Kidney (tissue), 14 donors: ENCODE results near the gene HPGD. TPM values are rescaled to one million over a fixed set of nuclear protein-coding genes. Genes with fewer than 3 reads are reported as not detected.
"Not testable (repeated sequence)": the region's sequence is repeated elsewhere in the genome, so short reads cannot be mapped to it uniquely, and the experiment has no call there.

Source experiments
- DNase-seq, 5 donors: peaks; one replicate each; pipeline ENCODE4 v3.0.0-alpha.2; 2013 to 2020
- FAIRE-seq: peaks from 2 replicates; lab custom pipeline; 2012; peaks lifted over from hg19 to GRCh38; lab: Jason Lieb, UNC
- H3K27ac ChIP-seq, 2 donors: one replicate each; pipeline ENCODE4 v1.7.0; 2013; ENCODE audit warnings: low read depth in 2 of 2, low read length in 2 of 2, inconsistent platforms in 1 of 2
- H3K27me3 ChIP-seq: one replicate; pipeline ENCODE4 v1.7.1; 2013; ENCODE audit warnings: low read length, inconsistent platforms; ENCODE audit not compliant: control insufficient read depth, insufficient read depth
- H3K36me3 ChIP-seq, 3 donors: one replicate each; pipeline versions ENCODE4 v1.7.0 to v1.7.1; 2013; ENCODE audit warnings: low read length in 3 of 3, control low read depth in 1 of 3, inconsistent platforms in 1 of 3; ENCODE audit not compliant: insufficient read depth in 3 of 3, control insufficient read depth in 2 of 3
- H3K4me1 ChIP-seq, 3 donors: one replicate each; pipeline versions ENCODE4 v1.7.0 to v1.7.1; 2013; ENCODE audit warnings: low read length in 3 of 3, inconsistent platforms in 1 of 3, low read depth in 1 of 3; ENCODE audit not compliant: control insufficient read depth in 2 of 3, insufficient read depth in 2 of 3
- H3K4me3 ChIP-seq, 3 donors: one replicate each; pipeline versions ENCODE4 v1.7.0 to v1.8.1; 2013; ENCODE audit warnings: low read length in 3 of 3, control low read depth in 1 of 3, inconsistent platforms in 1 of 3
- H3K9ac ChIP-seq, 3 donors: one replicate each; pipeline versions ENCODE4 v1.7.0 to v1.7.1; 2013; ENCODE audit warnings: low read length in 3 of 3, control low read depth in 1 of 3, inconsistent platforms in 1 of 3
- H3K9me3 ChIP-seq, 3 donors: one replicate each; pipeline versions ENCODE4 v1.7.0 to v1.7.1; 2013; ENCODE audit warnings: low read length in 3 of 3, control low read depth in 1 of 3, inconsistent platforms in 1 of 3; ENCODE audit not compliant: control insufficient read depth in 2 of 3, insufficient read depth in 1 of 3
- CTCF ChIP-seq: IDR thresholded peaks from 3 replicates; pipeline ENCODE4 v1.5.1; 2012; ENCODE audit warnings: mild to moderate bottlenecking, moderate library complexity, borderline replicate concordance; ENCODE audit not compliant: insufficient read depth; ENCODE audit errors: extremely low read depth
- intact Hi-C: fragments of 100-400 bp; cut with DNase I; formaldehyde crosslinking; loops from one replicate; pipeline ENCODE4 v1.11.1; 2022
- polyA plus RNA-seq: library from polyadenylated mRNA; stranded (reverse); fragments of 350-450 nt; fragmentation: Illumina TruSeq; extraction: RNeasy Lipid Tissue Mini Kit (QIAGEN cat#74804); gene quantifications from one replicate; pipeline ENCODE4 v1.2.3, GENCODE V29; 2014; ENCODE audit warnings: low read depth, low replicate concordance; ENCODE audit not compliant: insufficient read depth
- total RNA-seq: library from RNA; stranded (reverse); fragmentation: NEBNext Ultra II Directional; extraction: Animal tissue kit (Norgen Biotek cat#: 25700); gene quantifications from one replicate; pipeline ENCODE4 v1.2.1, GENCODE V29; 2021
- donor health status: control.
- donor health status: control.
- donor health status: control.
- donor health status: control.
- donor health status: control.
- donor health status: DM: yes; HTN: yes; CAD: no.
- donor health status: Normal renal cell carcinoma (clear cell type).

HPGD gene
- total and polyA plus RNA-seq, 2 donors from 2014 or later, result 9.4 to 42.5 TPM

GRCh38 chr4:174494146-174494545, 28.1 kb downstream of the HPGD start:
- Histone ChIP-seq H3K9ac (no peak overlapping the region), H3K4me1 (peaks cover 0 to 3% (median 0%) of the 10 kb centered on the region in 3 donors), H3K27me3 (no peaks in the 10 kb centered on the region), H3K27ac (no peak overlapping the region), H3K36me3 (no peaks in the 10 kb centered on the region), H3K4me3 (no peak overlapping the region), H3K9me3 (no peaks in the 10 kb centered on the region)
- TF ChIP-seq CTCF, result no peak
- FAIRE-seq (no peak), DNase-seq (no peak)
- intact Hi-C loops, result no loop called here

- FAIRE-seq (no peak), DNase-seq (no peak)
- H3K4me1 ChIP-seq, result no peaks in the 10 kb centered on the region
- no peak overlapping the region for H3K4me3 ChIP-seq
- no peak overlapping the region for H3K27ac ChIP-seq
- no peaks in the 10 kb centered on the region for H3K36me3 ChIP-seq
- no peaks in the 10 kb centered on the region for H3K27me3 ChIP-seq
- no peak for TF ChIP-seq CTCF
- H3K9ac ChIP-seq, result no peak overlapping the region
- intact Hi-C loops, result no loop called here
- H3K9me3 ChIP-seq, result no peaks in the 10 kb centered on the region
Observed at GRCh38 chr4:174490451-174490961, 31.8 kb downstream of the HPGD start.

- H3K36me3 ChIP-seq, H3K4me3 ChIP-seq, H3K9me3 ChIP-seq, FAIRE-seq, H3K27ac ChIP-seq, intact Hi-C loops, H3K27me3 ChIP-seq, H3K4me1 ChIP-seq, H3K9ac ChIP-seq, DNase-seq: not testable (repeated sequence)
Observed at GRCh38 chr4:174488368-174488767, 33.9 kb downstream of the HPGD start.

DNA sequence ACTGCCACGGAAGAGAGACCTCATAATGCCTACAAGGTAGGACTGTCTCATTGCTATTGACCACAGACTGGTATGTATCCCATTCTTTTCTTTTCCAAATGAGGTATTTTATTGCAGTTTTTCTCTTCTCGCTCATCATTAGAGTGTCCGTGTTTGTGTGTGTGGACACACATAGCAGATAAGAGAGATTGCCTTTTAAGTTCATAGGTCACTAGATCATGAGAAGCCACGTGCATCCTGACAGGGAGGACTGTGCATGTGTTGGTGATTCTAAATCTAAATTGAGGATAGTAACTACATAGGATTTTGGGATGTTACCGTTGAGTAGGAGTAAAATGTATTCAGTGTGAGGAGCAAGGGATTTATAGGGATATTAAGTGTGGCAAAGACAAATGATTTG, 37.3 kb downstream of the HPGD start:
- intact Hi-C loops, result no loop called here
- Histone ChIP-seq H3K27ac (no peak overlapping the region), H3K4me1 (no peaks in the 10 kb centered on the region), H3K36me3 (no peaks in the 10 kb centered on the region), H3K9ac (no peak overlapping the region), H3K9me3 (no peaks in the 10 kb centered on the region), H3K4me3 (no peak overlapping the region), H3K27me3 (no peaks in the 10 kb centered on the region)
- no peak for TF ChIP-seq CTCF
- FAIRE-seq, result no peak
- no peak for DNase-seq
